GM21360 (cell line): ENCODE results near the gene LTK.
A peak's percentile ranks its signal among the peaks of the same experiment; 100 is the strongest.

Source experiments
- ATAC-seq: cut with Tn5 transposase; IDR thresholded peaks from one replicate; pipeline ENCODE4 v1.9.1; 2021; ENCODE audit warnings: mild to moderate bottlenecking, moderate library complexity; ENCODE audit not compliant: unreplicated experiment

LTK gene

DNA sequence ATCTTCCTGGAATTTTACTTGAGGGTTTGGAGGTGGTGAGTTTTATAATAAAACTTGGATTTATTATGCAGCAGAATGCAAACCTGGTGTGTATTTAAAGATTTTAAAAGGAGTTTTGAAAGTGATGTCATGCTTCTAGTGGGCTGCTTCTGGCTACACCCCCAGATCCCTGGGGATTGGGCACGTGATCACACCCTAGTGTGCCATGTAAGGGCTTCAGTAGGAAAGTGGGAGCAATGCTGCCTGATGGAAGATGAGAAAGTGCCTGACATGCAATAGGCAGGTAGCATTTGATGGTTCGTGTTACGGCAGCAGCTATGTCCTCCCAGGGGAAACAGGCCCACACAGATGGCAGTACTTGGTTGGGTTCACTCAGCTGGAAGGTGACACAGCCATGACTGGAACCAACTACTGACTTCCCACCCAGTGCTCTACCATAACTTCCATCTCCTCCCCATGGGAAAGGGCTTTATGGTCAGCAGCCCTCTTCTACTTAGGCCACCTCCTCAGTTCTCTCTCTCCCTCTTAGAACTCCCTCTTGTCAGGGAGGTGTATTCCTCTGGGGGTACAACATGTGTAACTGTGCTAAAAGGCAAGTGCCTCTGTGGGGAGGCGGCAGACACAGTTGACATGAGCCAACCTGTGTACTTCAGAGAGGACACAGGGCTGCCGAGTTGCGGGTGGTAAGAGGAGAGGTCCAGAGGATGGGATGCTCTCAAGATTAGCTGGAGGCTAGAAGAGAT is 14.3 kb downstream of the LTK start:
- no peak for ATAC-seq

GRCh38 chr15:41498657-41499056 is 15.0 kb downstream of the LTK start:
- ATAC-seq = no peak

- no peak for ATAC-seq
Observed at GRCh38 chr15:41495736-41496599, 17.7 kb downstream of the LTK start.

- no peak for ATAC-seq
Observed at GRCh38 chr15:41494922-41495735, 18.5 kb downstream of the LTK start.

- peak; percentile 17 for ATAC-seq
Observed at GRCh38 chr15:41494190-41494921, 19.3 kb downstream of the LTK start.

DNA sequence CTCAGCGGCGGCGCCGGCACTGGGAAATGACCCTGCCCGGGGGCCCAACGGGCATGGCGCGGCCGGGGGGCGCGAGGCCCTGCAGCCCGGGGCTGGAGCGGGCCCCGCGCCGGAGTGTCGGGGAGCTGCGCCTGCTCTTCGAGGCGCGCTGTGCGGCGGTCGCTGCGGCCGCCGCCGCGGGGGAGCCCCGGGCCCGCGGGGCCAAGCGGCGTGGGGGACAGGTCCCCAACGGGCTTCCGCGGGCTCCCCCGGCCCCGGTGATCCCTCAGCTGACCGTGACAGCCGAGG is 19.8 kb downstream of the LTK start:
- ATAC-seq = no peak

DNA sequence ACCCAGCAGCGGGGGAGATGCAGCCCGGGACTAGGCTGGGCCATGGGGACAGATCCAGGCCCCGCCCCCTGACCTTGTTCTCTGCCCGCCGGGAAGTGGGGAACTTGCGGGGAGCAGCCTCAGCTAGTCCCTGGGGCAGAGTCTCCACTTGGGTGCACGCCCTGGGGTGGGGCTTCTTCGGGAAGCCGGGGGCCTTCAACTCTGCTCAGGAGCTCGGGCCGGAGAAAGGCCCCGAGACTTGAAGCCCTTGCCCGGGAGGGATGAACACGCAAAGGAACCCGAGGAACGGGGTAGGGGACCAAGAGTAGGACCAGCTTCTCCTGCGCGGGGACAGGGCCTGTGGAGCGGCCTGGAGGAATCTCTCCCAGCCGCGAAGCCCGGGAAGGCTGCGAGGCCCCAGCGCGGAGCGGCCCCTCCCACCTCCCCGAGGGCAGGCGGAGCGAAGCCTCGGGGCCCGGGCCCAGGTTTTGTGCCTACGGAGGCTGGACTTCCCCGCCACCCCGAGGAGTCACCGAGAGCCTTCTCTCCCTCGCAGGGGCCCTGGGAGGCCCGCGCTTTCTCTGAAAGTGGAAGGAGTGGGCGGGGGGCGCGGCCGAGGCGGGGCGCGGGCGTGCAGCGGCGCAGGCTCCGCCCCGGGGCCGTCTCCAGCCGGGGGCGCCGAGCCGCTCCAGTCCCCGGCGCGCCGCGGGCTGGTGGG is 20.3 kb downstream of the LTK start, which contains the start of gene ITPKA:
Gene ITPKA (plus strand): TSS at position 670 of the 697 bp plus-strand sequence. CDS start 54 bp downstream, outside the sequence.
- peak; percentile 65 for ATAC-seq

GRCh38 chr15:41492597-41493204 is 20.9 kb downstream of the LTK start:
- no peak for ATAC-seq

- ATAC-seq = no peak
Observed at GRCh38 chr15:41491889-41492288, 21.7 kb downstream of the LTK start.

GRCh38 chr15:41490355-41490754 is 23.3 kb downstream of the LTK start:
- no peak for ATAC-seq

DNA sequence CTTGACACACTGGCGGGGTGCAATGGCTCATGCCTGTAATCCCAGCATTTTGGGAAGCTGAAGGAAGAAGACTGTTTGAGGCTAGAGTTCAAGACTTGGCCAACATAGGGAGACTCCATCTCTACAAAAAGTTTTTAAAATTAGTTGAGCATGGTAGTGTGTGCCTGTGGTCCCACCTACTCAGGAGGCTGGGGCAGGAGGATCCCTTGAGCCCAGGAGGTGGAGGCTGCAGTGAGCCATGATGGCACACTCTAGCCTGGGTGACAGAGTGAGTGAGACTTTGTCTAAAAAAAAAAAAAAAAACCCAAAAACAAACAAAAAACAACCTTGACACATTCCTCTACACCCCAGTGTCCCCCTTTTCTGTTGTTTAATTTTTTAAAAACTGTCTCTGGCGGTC is 24.0 kb downstream of the LTK start:
- ATAC-seq = no peak

DNA sequence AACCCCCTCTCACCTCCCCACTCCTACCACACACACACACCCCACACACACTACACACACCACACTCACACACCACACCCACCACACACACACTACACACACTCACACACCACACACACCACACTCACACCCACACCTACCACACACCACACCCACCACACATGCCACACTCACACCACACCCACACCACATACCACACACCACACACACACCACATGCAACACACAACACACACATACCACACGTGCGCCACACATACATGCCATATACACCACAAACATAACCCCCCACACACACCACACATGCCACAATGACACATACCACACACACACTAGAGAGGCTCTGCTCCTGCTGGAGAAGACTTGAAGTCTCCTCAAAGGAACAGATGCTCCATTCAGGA is 25.8 kb downstream of the LTK start:
- no peak for ATAC-seq

- ATAC-seq = no peak
Observed at GRCh38 chr15:41487381-41487780, 26.2 kb downstream of the LTK start.

DNA sequence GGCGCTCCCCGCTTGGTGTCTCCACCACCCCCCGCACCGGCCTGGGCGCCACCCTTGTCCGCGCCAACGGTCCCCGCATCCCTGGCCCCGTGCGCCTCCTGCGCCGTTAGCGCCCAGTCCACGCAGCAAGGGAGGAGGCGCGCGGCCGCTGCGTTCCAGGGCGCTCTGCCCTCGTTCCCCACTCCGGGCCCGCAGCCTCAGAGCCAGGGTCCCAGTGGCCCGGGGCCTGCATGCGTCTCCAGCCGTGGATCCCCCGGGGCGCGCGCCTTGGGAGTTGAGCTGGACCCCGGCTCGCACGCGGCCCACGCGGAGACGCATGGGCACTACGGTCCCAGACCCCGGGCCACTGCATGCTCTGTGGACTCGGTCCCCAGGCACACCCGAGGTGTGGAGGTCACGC is 27.3 kb downstream of the LTK start:
- ATAC-seq = no peak

DNA sequence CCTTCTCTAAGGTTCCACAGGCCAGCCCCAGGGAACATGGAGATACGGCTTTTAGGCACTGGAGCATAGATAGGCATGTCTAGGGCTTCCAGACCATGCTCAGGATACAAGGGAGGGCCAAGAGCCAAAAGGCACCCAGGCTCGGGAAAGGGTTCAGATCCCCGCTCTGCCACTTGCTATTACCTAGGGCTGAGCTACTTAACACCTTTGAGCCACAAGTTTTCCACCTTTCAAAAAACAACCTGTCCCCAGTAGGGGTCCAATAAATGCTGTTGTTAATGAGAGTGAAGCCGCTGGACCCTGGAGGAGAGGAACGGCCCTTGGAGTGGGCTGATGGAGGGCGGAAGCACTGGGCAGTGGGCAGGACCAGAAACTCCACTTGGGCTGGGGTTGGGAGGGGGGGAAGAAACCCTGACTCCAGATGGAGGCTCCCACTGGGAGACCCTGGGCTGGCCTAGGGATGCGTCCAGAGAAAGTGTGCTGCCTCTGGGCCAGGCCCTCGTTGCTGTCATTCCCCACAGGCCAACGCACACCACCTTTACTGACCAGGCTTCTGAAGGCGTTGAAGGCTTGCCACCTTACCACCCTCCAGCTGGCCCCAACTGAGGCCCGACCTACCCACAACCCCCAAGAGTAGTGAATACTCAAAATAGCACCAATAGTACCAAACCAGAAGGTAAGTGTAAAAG is 28.5 kb downstream of the LTK start:
- ATAC-seq = no peak

GRCh38 chr15:41483519-41483918 is 30.1 kb downstream of the LTK start:
- ATAC-seq = no peak

- ATAC-seq = no peak
Observed at GRCh38 chr15:41483115-41483514, 30.5 kb downstream of the LTK start.

- no peak for ATAC-seq
Observed at GRCh38 chr15:41482110-41482877, 31.3 kb downstream of the LTK start.
